Brain microvascular endothelial cell (primary cell): Measurements from ENCODE around the gene SLX9.

Source experiments
- DNase-seq: peaks from one replicate; pipeline ENCODE4 v3.0.0-alpha.2; 2020
- H3K27ac ChIP-seq: fragments of 250-450 bp; sonication (Bioruptor Pico); 2 replicates; pipeline ENCODE4 v1.5.1; 2020; ENCODE audit warnings: mild to moderate bottlenecking, moderate library complexity
- H3K27me3 ChIP-seq: fragments of 250-450 bp; sonication (Bioruptor Pico); replicated peaks from 2 replicates; pipeline ENCODE4 v1.5.1; 2020; ENCODE audit warnings: mild to moderate bottlenecking
- H3K36me3 ChIP-seq: fragments of 250-450 bp; sonication (Bioruptor Pico); replicated peaks from 2 replicates; pipeline ENCODE4 v1.5.1; 2020; ENCODE audit warnings: mild to moderate bottlenecking
- H3K4me3 ChIP-seq: 2 replicates; pipeline ENCODE4 v1.5.1; 2011; ENCODE audit warnings: low read depth, mild to moderate bottlenecking, control low read depth, low read length, moderate library complexity
- in situ Hi-C: cut with HindIII; loops from 2 replicates; pipeline ENCODE4 v1.10.0; 2017; ENCODE audit warnings: low sequenced_read_pairs, low pct_ligation_motif_present
- TF ChIP-seq, protein P1 (sequence below): IDR thresholded peaks from 2 replicates; pipeline ENCODE4 v1.5.1; 2011; ENCODE audit warnings: low read depth, mild to moderate bottlenecking, moderate library complexity, low read length, control low read depth, inconsistent platforms; ENCODE audit errors: missing control alignments

The SLX9 gene

DNA sequence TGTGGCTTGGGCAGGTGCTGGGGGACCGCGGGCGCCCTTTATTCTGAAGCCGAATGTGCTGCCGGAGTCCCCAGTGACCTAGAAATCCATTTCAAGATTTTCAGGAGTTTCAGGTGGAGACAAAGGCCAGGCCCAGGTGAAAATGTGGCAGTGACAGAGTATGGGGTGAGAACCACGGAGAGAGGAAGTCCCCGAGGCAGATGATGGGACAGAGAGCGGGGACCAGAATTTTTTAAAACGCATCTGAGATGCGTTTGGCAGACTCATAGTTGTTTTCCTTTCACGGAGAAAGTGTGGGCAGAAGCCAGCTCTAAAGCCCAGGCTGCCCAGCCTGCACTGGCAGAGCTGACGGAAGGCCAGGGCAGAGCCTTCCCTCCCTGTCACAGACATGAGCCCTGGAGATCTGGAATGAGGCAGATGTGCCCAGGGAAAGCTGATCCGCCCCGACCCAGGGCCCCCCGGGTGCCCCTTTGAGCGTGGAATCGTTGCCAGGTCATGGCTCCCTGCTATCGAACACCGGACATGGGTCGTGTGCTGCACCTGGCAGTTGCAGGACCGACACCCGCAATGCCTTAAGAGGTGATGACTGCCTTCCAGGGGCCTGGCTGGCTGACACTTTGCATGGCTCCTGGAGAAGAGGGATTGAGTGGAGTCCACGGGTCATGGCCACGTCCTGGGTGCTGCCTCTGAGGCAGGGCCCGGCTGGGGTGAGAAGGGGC is 6.5 kb upstream of the SLX9 start:
- peaks cover 45% of the 10 kb centered on the region for H3K27me3 ChIP-seq
- in situ Hi-C loops, result loop anchor here (25.0 kb wide), 1 partner anchor 204 kb away; no protein-coding TSS in a partner anchor
- no peaks in the 10 kb centered on the region for H3K36me3 ChIP-seq
- DNase-seq, result no peak
- no peak overlapping the region for H3K4me3 ChIP-seq
- TF ChIP-seq, protein P1, sequence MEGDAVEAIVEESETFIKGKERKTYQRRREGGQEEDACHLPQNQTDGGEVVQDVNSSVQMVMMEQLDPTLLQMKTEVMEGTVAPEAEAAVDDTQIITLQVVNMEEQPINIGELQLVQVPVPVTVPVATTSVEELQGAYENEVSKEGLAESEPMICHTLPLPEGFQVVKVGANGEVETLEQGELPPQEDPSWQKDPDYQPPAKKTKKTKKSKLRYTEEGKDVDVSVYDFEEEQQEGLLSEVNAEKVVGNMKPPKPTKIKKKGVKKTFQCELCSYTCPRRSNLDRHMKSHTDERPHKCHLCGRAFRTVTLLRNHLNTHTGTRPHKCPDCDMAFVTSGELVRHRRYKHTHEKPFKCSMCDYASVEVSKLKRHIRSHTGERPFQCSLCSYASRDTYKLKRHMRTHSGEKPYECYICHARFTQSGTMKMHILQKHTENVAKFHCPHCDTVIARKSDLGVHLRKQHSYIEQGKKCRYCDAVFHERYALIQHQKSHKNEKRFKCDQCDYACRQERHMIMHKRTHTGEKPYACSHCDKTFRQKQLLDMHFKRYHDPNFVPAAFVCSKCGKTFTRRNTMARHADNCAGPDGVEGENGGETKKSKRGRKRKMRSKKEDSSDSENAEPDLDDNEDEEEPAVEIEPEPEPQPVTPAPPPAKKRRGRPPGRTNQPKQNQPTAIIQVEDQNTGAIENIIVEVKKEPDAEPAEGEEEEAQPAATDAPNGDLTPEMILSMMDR, result no peak
- H3K27ac ChIP-seq, result no peak overlapping the region

DNA sequence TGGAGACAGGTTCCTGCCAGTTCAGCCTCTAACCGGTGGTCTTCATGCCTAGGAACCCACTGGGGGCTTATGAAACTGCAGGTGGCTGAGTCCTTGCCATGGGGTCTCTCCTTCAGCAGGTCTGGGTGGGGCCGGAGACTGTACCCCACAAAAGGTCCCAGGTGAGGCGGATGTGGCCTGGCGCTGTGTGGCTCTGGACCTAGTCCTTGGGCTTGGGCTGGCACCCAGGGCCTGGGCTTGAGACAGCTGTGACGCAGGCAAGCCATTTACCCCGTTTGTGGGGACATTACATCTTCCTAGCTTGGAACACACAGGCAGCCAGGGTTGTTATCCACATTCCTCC is 5.9 kb upstream of the SLX9 start:
- DNase-seq, result no peak
- in situ Hi-C loops, result loop anchor here (25.0 kb wide), 1 partner anchor 203 kb away; no protein-coding TSS in a partner anchor
- H3K36me3 ChIP-seq, result no peaks in the 10 kb centered on the region
- no peak overlapping the region for H3K4me3 ChIP-seq
- H3K27ac ChIP-seq, result no peak overlapping the region
- H3K27me3 ChIP-seq, result peaks cover 45% of the 10 kb centered on the region
- TF ChIP-seq, protein P1, result no peak

DNA sequence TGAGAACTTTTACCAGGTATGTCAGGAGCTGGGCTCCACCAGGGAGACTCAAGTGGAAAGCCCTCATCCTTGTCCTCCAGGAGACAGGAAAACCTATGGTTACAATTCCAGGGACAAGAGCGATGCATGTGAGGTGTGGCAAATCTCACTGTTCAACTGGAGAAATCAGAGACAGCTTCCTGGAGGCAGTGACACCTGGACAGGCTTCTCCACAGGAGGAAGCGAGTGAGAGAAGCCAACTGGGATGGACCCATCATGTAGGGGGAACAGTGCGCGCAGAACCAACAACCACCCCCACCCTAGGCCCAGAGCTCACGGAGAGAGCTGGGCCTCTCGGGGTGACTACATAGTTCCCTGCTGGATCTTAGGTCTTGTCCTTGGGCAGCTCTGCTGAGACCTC is 5.6 kb upstream of the SLX9 start:
- Histone ChIP-seq H3K27me3 (peaks cover 45% of the 10 kb centered on the region), H3K4me3 (no peak overlapping the region), H3K27ac (no peak overlapping the region), H3K36me3 (no peaks in the 10 kb centered on the region)
- in situ Hi-C loops, result loop anchor here (25.0 kb wide), 1 partner anchor 203 kb away; no protein-coding TSS in a partner anchor
- TF ChIP-seq, protein P1, result no peak
- DNase-seq, result no peak

DNA sequence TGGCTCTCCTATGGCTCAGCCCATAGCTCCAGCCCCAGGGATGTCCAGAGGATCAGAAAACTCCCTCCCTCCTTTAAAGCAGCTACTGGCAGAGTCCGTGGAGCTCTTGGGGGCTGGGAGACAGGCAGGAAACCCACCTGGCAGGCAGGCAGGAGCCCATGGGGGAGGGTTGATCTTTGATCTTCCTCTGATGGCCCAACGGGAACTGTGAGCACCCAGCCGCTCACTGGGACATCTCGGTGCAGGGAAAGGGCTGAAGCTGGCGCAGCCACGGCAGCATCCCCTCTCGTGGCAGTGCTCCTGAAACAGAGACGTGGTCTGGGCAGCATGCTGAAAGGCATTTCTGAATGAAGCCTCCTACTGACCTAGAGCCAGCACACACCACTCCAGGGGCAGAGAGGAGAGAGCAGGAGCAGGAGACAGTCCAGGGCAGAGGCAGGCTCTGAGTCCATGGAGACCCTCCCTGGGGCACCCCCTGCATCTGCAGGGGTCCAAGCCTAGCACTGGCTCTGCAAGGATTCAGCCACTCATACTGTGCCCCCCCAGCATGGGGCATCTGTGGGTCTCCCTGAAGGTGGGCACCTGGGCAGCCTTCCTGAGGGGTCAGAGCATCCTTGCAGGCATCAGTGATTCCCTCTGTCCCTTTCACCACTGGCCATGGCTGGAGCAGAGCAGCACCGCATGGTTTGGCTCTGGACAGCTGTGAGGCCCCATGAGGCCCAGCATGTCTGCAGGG is 4.9 kb upstream of the SLX9 start:
- H3K36me3 ChIP-seq, result no peaks in the 10 kb centered on the region
- TF ChIP-seq, protein P1, result no peak
- peaks cover 45% of the 10 kb centered on the region for H3K27me3 ChIP-seq
- H3K4me3 ChIP-seq, result no peak overlapping the region
- no peak for DNase-seq
- in situ Hi-C loops, result loop anchor here (25.0 kb wide), 1 partner anchor 202 kb away; no protein-coding TSS in a partner anchor
- H3K27ac ChIP-seq, result no peak overlapping the region

DNA sequence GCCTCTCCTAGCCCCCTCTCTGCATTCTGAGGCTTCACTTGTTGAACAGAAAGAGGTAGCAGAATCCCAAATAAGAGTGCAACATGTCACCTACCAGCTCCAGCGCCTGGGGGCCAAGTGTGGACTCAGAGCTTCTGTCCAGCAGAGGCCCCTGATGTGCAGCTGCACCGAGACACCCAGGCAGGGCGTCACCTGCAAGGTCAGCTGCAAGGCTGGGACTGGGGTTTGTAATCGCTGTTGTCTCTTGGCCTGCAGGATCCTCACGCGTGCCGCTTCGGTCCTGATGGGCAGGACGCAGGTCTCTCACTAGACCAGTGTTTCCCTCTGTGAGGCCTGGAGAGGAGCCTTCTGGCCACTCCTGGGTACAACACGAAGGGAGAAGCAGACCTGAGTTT is 4.3 kb upstream of the SLX9 start:
- no peak overlapping the region for H3K4me3 ChIP-seq
- H3K27me3 ChIP-seq, result peaks cover 43% of the 10 kb centered on the region
- TF ChIP-seq, protein P1, result no peak
- no peak for DNase-seq
- H3K36me3 ChIP-seq, result no peaks in the 10 kb centered on the region
- in situ Hi-C loops, result loop anchor here (25.0 kb wide), 1 partner anchor 202 kb away; no protein-coding TSS in a partner anchor
- H3K27ac ChIP-seq, result no peak overlapping the region
